ENCODE results near the gene MTHFD1L. TPM values are rescaled to one million over a fixed set of nuclear protein-coding genes. Genes with fewer than 3 reads are reported as not detected.

Gene MTHFD1L
- total RNA-seq, 2 donors from 2014 or later, result 9.2 to 23.3 TPM

- intact Hi-C loops (cut with DNase I), result no loop called here
- DNase-seq, result peak; percentile 42
- Histone ChIP-seq H3K36me3 (no peaks in the 10 kb centered on the region), H3K9me3 (no peaks in the 10 kb centered on the region), H3K4me1 (no peaks in the 10 kb centered on the region), H3K9ac (ENCODE audit: low read depth in 2 of 2, low read length in 2 of 2) (no peak overlapping the region), H3K27me3 (no peaks in the 10 kb centered on the region), H3K27ac (peak overlapping the region; percentile 23), H3K4me3 (no peak overlapping the region)
- TF ChIP-seq CTCF (IDR thresholded peaks at IDR 0.05), result no peak
Observed at GRCh38 chr6:151067684-151068596, 202.4 kb downstream of the MTHFD1L start.

DNA sequence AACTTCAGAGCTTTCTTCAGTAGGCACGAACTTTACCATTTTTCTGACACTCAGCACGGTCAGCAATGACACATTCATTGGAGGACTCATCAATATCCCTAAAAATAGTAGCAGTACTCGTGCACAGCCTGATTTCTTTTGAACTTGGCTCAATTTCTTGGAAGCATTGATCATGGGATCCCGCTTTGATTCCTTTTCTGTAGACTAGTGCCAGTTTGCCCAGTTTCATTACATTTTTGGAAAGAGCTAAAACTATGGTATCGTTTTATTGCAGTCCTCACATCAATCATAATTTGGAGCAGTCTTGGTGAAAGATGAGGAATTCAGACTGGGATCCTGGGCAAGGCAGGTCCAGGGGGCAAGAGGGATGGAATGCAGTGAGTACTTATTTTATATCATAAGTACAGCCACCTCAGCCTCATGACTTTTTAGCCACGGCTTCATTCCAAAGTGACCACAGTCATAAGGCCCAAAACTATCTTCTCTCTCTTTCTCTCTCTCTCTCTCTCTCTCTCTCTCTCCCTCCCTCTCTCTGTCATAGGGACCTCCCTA, 203.3 kb downstream of the MTHFD1L start:
- no peak for TF ChIP-seq CTCF (IDR thresholded peaks at IDR 0.05)
- H3K27me3 ChIP-seq, result no peaks in the 10 kb centered on the region
- intact Hi-C loops (cut with DNase I), result no loop called here
- H3K4me3 ChIP-seq, result no peak overlapping the region
- peak; percentile 6 for DNase-seq
- no peaks in the 10 kb centered on the region for H3K4me1 ChIP-seq
- no peaks in the 10 kb centered on the region for H3K9me3 ChIP-seq
- no peak overlapping the region for H3K9ac ChIP-seq (ENCODE audit: low read depth in 2 of 2, low read length in 2 of 2)
- H3K36me3 ChIP-seq, result no peaks in the 10 kb centered on the region
- H3K27ac ChIP-seq, result peak overlapping the region; percentile 23

GRCh38 chr6:151069641-151070040, 204.1 kb downstream of the MTHFD1L start:
- TF ChIP-seq CTCF (IDR thresholded peaks at IDR 0.05), result no peak
- Histone ChIP-seq H3K27me3 (no peaks in the 10 kb centered on the region), H3K9ac (ENCODE audit: low read depth in 2 of 2, low read length in 2 of 2) (no peak overlapping the region), H3K4me3 (no peak overlapping the region), H3K36me3 (no peaks in the 10 kb centered on the region), H3K27ac (no peak overlapping the region), H3K9me3 (no peaks in the 10 kb centered on the region), H3K4me1 (no peaks in the 10 kb centered on the region)
- intact Hi-C loops (cut with DNase I), result no loop called here
- no peak for DNase-seq

DNA sequence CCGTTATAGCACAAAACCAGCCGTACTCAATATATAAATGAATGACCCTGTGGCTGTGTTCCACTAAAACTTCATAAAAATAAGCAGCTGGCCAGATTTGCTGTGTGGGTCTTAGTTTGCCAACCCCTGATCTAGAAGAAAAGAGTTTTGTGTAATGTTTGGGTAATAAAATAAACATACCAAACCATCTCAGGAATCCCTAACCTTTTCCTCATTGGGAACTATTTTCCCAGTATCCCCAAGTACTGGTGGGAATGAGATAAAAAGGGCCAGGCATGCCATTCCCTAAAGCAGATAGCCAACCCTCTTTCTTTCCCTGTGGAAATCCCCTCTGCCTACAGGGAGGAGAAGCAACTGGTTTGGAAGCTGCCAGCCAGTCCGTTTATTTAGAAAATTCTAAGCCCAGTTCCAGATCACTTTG, 205.1 kb downstream of the MTHFD1L start:
- no peaks in the 10 kb centered on the region for H3K27me3 ChIP-seq
- H3K4me3 ChIP-seq, result no peak overlapping the region
- H3K27ac ChIP-seq, result no peak overlapping the region
- H3K36me3 ChIP-seq, result no peaks in the 10 kb centered on the region
- no peak for TF ChIP-seq CTCF (IDR thresholded peaks at IDR 0.05)
- no peak overlapping the region for H3K9ac ChIP-seq (ENCODE audit: low read depth in 2 of 2, low read length in 2 of 2)
- H3K9me3 ChIP-seq, result no peaks in the 10 kb centered on the region
- no peaks in the 10 kb centered on the region for H3K4me1 ChIP-seq
- intact Hi-C loops (cut with DNase I), result no loop called here
- DNase-seq, result no peak

DNA sequence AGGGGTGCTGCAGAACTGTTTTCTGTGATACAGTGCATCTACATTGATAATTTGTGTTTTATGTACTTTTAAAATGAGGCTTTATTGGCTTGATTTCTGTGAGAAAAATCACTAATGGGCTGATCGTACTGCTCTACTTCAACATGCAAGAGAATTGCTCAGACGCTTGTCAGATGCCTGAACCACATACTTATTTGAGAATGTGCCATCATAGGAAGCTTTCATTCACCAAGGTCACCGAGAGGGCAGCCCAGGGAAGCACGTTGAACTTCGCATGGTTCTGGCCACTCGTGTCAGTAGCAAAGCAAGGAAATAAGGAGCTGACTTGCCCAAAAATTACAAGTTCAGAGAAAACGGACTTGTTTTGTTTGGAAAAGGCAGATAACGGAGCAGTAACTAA, 205.8 kb downstream of the MTHFD1L start:
- Histone ChIP-seq H3K9me3 (no peaks in the 10 kb centered on the region), H3K4me1 (no peaks in the 10 kb centered on the region), H3K4me3 (no peak overlapping the region), H3K36me3 (no peaks in the 10 kb centered on the region), H3K27me3 (no peaks in the 10 kb centered on the region), H3K9ac (ENCODE audit: low read depth in 2 of 2, low read length in 2 of 2) (no peak overlapping the region), H3K27ac (no peak overlapping the region)
- TF ChIP-seq CTCF (IDR thresholded peaks at IDR 0.05), result no peak
- DNase-seq, result no peak
- intact Hi-C loops (cut with DNase I), result no loop called here

Measured in colonic mucosa (tissue), 4 donors.